Esophagus squamous epithelium (tissue), 4 donors: ENCODE results near the gene CD93.

ENCODE experiments used
- POLR2A ChIP-seq, 4 donors: fragments of 450-650 bp; IDR thresholded peaks; one replicate each; pipeline ENCODE4 v1.6.1; 2017; ENCODE audit warnings: antibody characterized with exemption in 4 of 4, mild to moderate bottlenecking in 4 of 4, moderate library complexity in 3 of 4
- TF ChIP-seq, protein P1 (sequence below), 6 experiments: fragments of 450-650 bp in 4 of 6; fragments of 200-600 bp in 2 of 6; sonication (generic) in 2 of 6; IDR thresholded peaks; one replicate each; pipeline ENCODE4 v1.5.1; 2016 to 2019; ENCODE audit warnings: antibody characterized with exemption in 6 of 6, mild to moderate bottlenecking in 4 of 6, moderate library complexity in 4 of 6

DNA sequence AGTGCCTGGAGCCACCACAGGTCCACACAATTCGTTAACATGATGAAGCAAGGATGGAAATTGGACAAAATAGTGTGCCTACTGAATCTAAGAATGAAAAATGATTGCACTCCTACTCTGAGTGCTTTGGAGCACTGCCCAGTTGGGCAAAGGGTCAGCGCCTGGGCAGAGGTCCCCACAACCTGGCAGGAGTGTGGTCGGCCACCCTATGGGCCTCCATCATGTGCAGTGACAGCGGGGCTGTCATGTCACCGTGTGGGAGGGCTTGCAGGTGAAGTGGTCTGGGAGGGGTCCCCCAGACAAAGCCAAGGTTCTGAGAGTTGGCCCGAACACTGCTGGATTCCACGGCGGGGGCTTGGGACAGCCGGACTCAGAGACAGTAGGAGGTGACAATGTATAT is 36.2 kb upstream of the CD93 start:
- TF ChIP-seq, protein P1, sequence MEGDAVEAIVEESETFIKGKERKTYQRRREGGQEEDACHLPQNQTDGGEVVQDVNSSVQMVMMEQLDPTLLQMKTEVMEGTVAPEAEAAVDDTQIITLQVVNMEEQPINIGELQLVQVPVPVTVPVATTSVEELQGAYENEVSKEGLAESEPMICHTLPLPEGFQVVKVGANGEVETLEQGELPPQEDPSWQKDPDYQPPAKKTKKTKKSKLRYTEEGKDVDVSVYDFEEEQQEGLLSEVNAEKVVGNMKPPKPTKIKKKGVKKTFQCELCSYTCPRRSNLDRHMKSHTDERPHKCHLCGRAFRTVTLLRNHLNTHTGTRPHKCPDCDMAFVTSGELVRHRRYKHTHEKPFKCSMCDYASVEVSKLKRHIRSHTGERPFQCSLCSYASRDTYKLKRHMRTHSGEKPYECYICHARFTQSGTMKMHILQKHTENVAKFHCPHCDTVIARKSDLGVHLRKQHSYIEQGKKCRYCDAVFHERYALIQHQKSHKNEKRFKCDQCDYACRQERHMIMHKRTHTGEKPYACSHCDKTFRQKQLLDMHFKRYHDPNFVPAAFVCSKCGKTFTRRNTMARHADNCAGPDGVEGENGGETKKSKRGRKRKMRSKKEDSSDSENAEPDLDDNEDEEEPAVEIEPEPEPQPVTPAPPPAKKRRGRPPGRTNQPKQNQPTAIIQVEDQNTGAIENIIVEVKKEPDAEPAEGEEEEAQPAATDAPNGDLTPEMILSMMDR (IDR thresholded peaks at IDR 0.05) = no peak
- TF ChIP-seq POLR2A (IDR thresholded peaks at IDR 0.05) = no peak
